SK-N-MC (cell line): ENCODE data around the gene PRAC1.

ENCODE experiments used
- DNase-seq: peaks from one replicate; pipeline ENCODE4 v3.0.0-alpha.2; 2011; ENCODE audit warnings: low read depth, low spot score
- H3K27ac ChIP-seq: fragments of 200-600 bp; sonication (generic); 2 replicates; pipeline ENCODE4 v1.5.1; 2016; ENCODE audit warnings: mixed run types
- H3K36me3 ChIP-seq: fragments of 200-600 bp; sonication (generic); 2 replicates; pipeline ENCODE4 v1.6.1; 2017; ENCODE audit warnings: antibody characterized with exemption, low read length, mixed read lengths; ENCODE audit not compliant: insufficient read depth
- H3K4me3 ChIP-seq: fragments of 200-600 bp; sonication (generic); 2 replicates; pipeline ENCODE4 v1.5.1; 2016
- H3K9ac ChIP-seq: fragments of 200-600 bp; sonication (generic); 2 replicates; pipeline ENCODE4 v1.8.0; 2017; ENCODE audit warnings: mixed run types, mixed read lengths; ENCODE audit not compliant: insufficient read length
- H3K9me3 ChIP-seq: fragments of 200-600 bp; sonication (generic); 2 replicates; pipeline ENCODE4 v1.6.1; 2017; ENCODE audit warnings: low read depth, mild to moderate bottlenecking, antibody characterized with exemption, low read length, moderate library complexity, mixed read lengths
- EZH2 ChIP-seq: fragments of 200-600 bp; sonication (generic); IDR thresholded peaks from one replicate; pipeline ENCODE4 v1.6.1; 2017; ENCODE audit warnings: antibody characterized with exemption
- FOXP2 ChIP-seq: optimal IDR thresholded peaks from 2 replicates; pipeline ENCODE3; 2011; ENCODE audit warnings: mild to moderate bottlenecking, moderate library complexity; ENCODE audit not compliant: insufficient read depth; ENCODE audit errors: extremely low read length, control extremely low read depth
- POLR2AphosphoS5 ChIP-seq: IDR thresholded peaks from 2 replicates; pipeline ENCODE4 v1.6.1; 2012; ENCODE audit warnings: mild to moderate bottlenecking, low read depth, low read length, borderline replicate concordance

Gene PRAC1

DNA sequence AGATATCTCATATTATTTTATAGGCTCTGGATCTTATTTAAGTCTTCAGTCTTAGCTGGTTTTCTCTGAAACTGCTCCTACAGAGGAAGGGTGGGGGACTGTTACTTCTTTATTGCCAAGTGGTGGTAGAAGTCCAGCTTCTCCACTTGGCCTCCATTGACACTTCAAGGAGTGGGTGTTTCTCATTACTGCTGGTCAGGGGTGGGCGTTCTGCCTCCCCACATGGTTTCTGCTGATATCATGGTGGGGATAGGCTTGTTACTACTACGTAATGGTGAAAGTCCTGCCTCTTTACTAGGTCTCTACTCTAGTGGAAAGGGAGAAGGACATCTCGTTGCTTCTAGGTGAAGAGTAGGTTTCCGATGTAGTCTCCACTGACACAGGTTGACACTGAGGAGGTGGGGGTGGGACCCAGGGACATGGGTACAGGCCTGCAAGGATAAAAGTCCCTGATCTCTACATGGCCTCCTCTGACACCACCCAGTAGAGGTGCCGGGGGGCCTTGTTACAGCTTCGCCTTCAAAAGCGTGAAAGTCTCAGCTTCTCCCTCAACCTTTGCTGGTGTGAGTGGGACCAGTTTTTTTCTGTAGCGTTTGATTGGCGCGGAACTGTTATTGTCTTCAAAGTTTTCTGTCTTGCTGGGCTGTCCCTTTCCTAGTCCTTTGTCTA, 20.3 kb downstream of the PRAC1 start:
- no peak for TF ChIP-seq FOXP2
- no peak for TF ChIP-seq EZH2
- no peak for TF ChIP-seq POLR2AphosphoS5
- no peak overlapping the region for H3K4me3 ChIP-seq
- no peaks in the 10 kb centered on the region for H3K9me3 ChIP-seq
- DNase-seq = no peak
- H3K36me3 ChIP-seq = no peaks in the 10 kb centered on the region
- no peak overlapping the region for H3K9ac ChIP-seq
- H3K27ac ChIP-seq = no peak overlapping the region

DNA sequence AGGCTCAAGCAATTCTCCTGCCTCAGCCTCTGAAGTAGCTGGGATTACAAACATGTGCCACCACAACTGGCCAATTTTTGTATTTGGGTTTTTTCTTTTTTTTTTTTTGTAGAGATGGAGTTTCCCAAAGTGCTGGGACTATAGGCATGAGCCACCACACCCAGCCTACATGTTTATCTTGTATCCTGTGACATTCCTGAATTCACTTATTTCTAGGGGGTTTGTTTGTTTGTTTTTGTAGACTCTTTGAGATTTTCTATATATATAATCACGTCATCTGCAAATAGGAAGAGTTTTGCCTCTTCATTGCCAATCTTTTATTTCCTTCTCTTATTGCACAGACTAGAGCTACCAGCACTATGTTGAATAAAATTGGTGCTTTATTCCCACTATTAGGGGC, 29.1 kb downstream of the PRAC1 start:
- Histone ChIP-seq H3K36me3 (no peaks in the 10 kb centered on the region), H3K4me3 (no peak overlapping the region), H3K9me3 (peaks cover 5% of the 10 kb centered on the region; the same call in 1 of the 2 replicates), H3K27ac (no peak overlapping the region), H3K9ac (no peak overlapping the region)
- DNase-seq = no peak
- TF ChIP-seq EZH2 (no peak), FOXP2 (no peak), POLR2AphosphoS5 (no peak)

DNA sequence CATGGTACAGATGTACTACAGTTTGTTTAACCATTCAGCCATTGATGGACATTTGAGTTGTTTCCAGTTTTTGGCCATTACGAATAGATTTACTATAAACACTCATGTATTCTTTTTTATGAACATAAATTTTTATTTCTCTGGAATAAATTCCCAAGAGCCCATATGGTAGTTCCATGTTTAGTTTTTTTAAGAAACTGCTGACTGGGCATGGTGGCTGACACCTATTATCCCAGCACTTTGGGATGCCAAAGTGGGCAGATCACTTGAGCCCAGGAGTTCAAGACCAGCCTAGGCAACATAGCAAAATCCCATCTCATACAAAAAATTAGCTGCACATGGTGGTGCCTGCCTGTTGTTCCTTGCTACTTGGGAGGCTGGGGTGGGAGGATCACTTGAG, 30.3 kb downstream of the PRAC1 start:
- TF ChIP-seq FOXP2 (no peak), EZH2 (no peak), POLR2AphosphoS5 (no peak)
- no peak for DNase-seq
- H3K4me3 ChIP-seq = no peak overlapping the region
- H3K9ac ChIP-seq = no peak overlapping the region
- H3K9me3 ChIP-seq = peaks cover 5% of the 10 kb centered on the region; the same call in 1 of the 2 replicates
- H3K27ac ChIP-seq = no peak overlapping the region
- H3K36me3 ChIP-seq = no peaks in the 10 kb centered on the region

DNA sequence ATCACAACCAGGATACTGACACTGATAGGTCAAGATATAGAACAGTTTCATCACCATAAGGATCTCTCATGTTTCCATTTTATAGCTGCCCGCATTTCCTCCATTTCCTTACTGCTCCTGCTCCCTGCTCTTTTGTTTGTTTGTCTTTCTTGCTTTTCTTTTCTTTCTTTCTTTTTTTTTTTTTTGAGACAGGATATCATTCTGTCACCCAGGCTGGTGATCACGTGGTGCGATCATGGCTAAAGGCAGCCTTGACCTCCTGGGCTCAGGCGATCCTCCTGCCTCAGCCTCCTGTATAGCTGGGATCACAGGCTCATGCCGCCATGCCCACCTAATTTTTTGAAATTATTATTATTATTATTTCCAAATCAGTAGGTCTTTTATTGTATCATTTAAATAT, 31.7 kb downstream of the PRAC1 start:
- no peak for DNase-seq
- peak overlapping the region; percentile 12; the same call in 1 of the 2 replicates for H3K27ac ChIP-seq
- no peak overlapping the region for H3K4me3 ChIP-seq
- H3K9me3 ChIP-seq = peaks cover 5% of the 10 kb centered on the region; the same call in 1 of the 2 replicates
- H3K36me3 ChIP-seq = no peaks in the 10 kb centered on the region
- TF ChIP-seq POLR2AphosphoS5 (no peak), FOXP2 (no peak), EZH2 (no peak)
- no peak overlapping the region for H3K9ac ChIP-seq

- H3K27ac ChIP-seq = no peak overlapping the region
- no peak overlapping the region for H3K9ac ChIP-seq
- DNase-seq = no peak
- no peak overlapping the region for H3K4me3 ChIP-seq
- no peaks in the 10 kb centered on the region for H3K36me3 ChIP-seq
- TF ChIP-seq FOXP2 (no peak), POLR2AphosphoS5 (no peak), EZH2 (no peak)
- no peaks in the 10 kb centered on the region for H3K9me3 ChIP-seq
Observed at GRCh38 chr17:48681609-48682008, 40.7 kb downstream of the PRAC1 start.

DNA sequence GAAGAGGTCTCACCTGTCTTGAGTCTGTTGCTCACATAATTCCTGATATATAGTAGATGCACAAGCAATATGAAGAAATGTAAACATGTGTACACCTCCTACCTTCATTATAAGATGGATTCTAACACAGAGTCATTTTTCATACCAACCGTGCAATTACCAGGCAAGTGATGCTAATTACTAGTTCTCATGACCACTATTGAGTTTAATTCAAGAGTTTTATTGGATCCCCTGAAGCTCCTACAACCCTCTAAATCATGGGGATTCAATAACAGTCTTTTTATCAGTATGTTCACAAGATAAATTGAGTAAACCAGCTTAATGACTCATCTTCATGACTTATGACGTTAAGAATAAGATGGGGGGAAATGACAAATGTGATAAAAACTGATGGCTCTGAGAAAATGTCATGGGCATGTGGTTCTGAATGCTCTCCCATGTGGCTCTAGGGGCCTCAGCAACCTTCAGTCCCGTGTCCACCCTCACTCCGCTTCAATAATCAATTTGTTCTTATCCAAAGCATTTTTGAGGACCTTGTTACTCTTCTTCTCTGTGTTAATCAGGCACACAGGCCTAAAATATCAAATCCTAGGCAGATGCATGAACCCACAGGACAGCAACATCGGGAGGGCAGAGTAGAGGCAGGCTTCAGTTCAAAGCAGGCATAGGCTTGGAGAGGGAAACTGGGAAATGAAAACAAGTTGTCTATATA, 42.8 kb downstream of the PRAC1 start:
- Histone ChIP-seq H3K36me3 (no peaks in the 10 kb centered on the region), H3K27ac (peak overlapping the region; percentile 26), H3K9ac (no peak overlapping the region), H3K9me3 (no peaks in the 10 kb centered on the region), H3K4me3 (no peak overlapping the region)
- TF ChIP-seq EZH2 (no peak), POLR2AphosphoS5 (no peak), FOXP2 (no peak)
- no peak for DNase-seq

- H3K27ac ChIP-seq = peak overlapping the region; percentile 52; the same call in 1 of the 2 replicates
- H3K9me3 ChIP-seq = no peaks in the 10 kb centered on the region
- no peak overlapping the region for H3K9ac ChIP-seq
- no peak for TF ChIP-seq FOXP2
- TF ChIP-seq POLR2AphosphoS5 = no peak
- TF ChIP-seq EZH2 = no peak
- H3K36me3 ChIP-seq = no peaks in the 10 kb centered on the region
- H3K4me3 ChIP-seq = no peak overlapping the region
- DNase-seq = no peak
Observed at GRCh38 chr17:48678141-48678971, 44.0 kb downstream of the PRAC1 start.
